Heart left ventricle (tissue), 16 donors: ENCODE data around the gene HES1. TPM values are rescaled to one million over a fixed set of nuclear protein-coding genes. Genes with fewer than 3 reads are reported as not detected.

ENCODE experiments used
- ATAC-seq, 4 donors: fragments of 200-7000 bp; cut with Tn5 transposase; one replicate each; pipeline ENCODE4 v1.9.1; 2020 to 2022; ENCODE audit warnings: moderate library complexity in 4 of 4, mild to moderate bottlenecking in 3 of 4, moderate number of reproducible peaks in 1 of 4
- DNase-seq, 5 donors: peaks; one replicate each; pipeline ENCODE4 v3.0.0-alpha.2; 2020
- H3K27ac ChIP-seq, 12 donors: fragments of 200-600 bp; sonication (generic) in 4 of 12; one replicate each; pipeline versions ENCODE4 v1.5.0 to v1.8.0; 2016 to 2022; ENCODE audit warnings: mild to moderate bottlenecking in 2 of 12
- H3K27me3 ChIP-seq, 9 donors: fragments of 200-600 bp; sonication (generic) in 2 of 9; one replicate each; pipeline versions ENCODE4 v1.5.1 to v1.8.0; 2016 to 2022; ENCODE audit warnings: mild to moderate bottlenecking in 3 of 9
- H3K36me3 ChIP-seq, 9 donors: fragments of 200-600 bp; sonication (generic) in 2 of 9; one replicate each; pipeline versions ENCODE4 v1.5.0 to v1.8.0; 2018 to 2022; ENCODE audit warnings: mild to moderate bottlenecking in 2 of 9
- H3K4me1 ChIP-seq, 12 donors: fragments of 200-600 bp; sonication (generic) in 4 of 12; one replicate each; pipeline versions ENCODE4 v1.5.0 to v1.8.0; 2016 to 2022; ENCODE audit warnings: mild to moderate bottlenecking in 3 of 12
- H3K4me3 ChIP-seq, 12 donors: fragments of 200-600 bp; sonication (generic) in 4 of 12; one replicate each; pipeline versions ENCODE4 v1.5.0 to v1.8.0; 2017 to 2022; ENCODE audit warnings: mild to moderate bottlenecking in 9 of 12, moderate library complexity in 4 of 12
- H3K9me3 ChIP-seq, 12 donors: fragments of 200-600 bp; sonication (generic) in 4 of 12; one replicate each; pipeline versions ENCODE4 v1.5.0 to v1.8.0; 2016 to 2022; ENCODE audit warnings: mild to moderate bottlenecking in 1 of 12
- POLR2A ChIP-seq, 2 donors: fragments of 450-650 bp; IDR thresholded peaks; one replicate each; pipeline ENCODE4 v1.6.1; 2017; ENCODE audit warnings: antibody characterized with exemption in 2 of 2, mild to moderate bottlenecking in 2 of 2, moderate library complexity in 2 of 2
- WGBS, 4 donors: extraction: QIAGEN DNeasy Blood & Tissue Kit in 2 of 4; methylation state at CpG; one replicate each; pipeline versions ENCODE4 v1.1.5 to v1.1.7; 2013 to 2018; 5-methylcytosine and 5-hydroxymethylcytosine counted together
- intact Hi-C, 10 donors: fragments of 100-400 bp; cut with DNase I; formaldehyde crosslinking; loops; one replicate each; pipeline versions ENCODE4 v1.11.1 to v1.14.2; 2022
- polyA plus RNA-seq, 2 donors: library from polyadenylated mRNA; stranded (reverse); fragments of 200-250 nt; gene quantifications; one replicate each; pipeline ENCODE4 v1.2.3, GENCODE V29; 2013
- total RNA-seq, 9 donors: library from RNA; depleted of rRNA in 2 of 9; stranded (reverse); fragments of >200 nt in 2 of 9; fragmentation: NEBNext Ultra II Directional in 3 of 9; extraction: Animal tissue kit (Norgen Biotek cat#: 25700) in 3 of 9; gene quantifications; one replicate each; pipeline versions ENCODE4 v1.1.0 to v1.2.4, GENCODE V29; 2016 to 2023
- TF ChIP-seq, protein P1 (sequence below), 12 donors: fragments of 200-600 bp; sonication (generic) in 4 of 12; IDR thresholded peaks; one replicate each; pipeline versions ENCODE4 v1.5.0 to v1.8.0; 2018 to 2022; ENCODE audit warnings: antibody characterized with exemption in 12 of 12, mild to moderate bottlenecking in 5 of 12
- donor health status: ischemic (EF 13 %, LVEDD 7.1; RV severe dilation, severe dysfunction).
- donor health status: healthy with polysubstance abuse.
- donor health status: DM: no; HTN: yes; CAD: no.
- donor health status: DM: no; HTN: no; CAD: no.
- donor health status: ischemic (EF 25% LVEDD 6.9; RV normal size, moderate dysfunction).
- donor health status: ischemic (EF 25% LVEDD 5.7; RV mildly dilated, moderate dysfunction).
- donor health status: healthy.
- donor health status: DM: yes; HTN: yes; CAD: no.
- donor health status: ischemic (EF 35%, LVEDD 5.7; RV mildly dilated, moderate dysfunction).
- donor health status: nonischemic (EF 11% LVEDD 7.7; RV severe dilation, severe dysfunction).
- donor health status: DM: yes; HTN: yes; CAD: no.
- donor health status: PGD.
- donor health status: ischemic (EF 29% LVEDD 5.4; RV normal size, mild dysfunction).
- donor health status: nonischemic (EF 23%, LVEDD 6.1; RV moderate dilation, normal function).

The HES1 gene
- total and polyA plus RNA-seq, 11 donors = 9.2 to 32.3 (median 12.0) TPM

DNA sequence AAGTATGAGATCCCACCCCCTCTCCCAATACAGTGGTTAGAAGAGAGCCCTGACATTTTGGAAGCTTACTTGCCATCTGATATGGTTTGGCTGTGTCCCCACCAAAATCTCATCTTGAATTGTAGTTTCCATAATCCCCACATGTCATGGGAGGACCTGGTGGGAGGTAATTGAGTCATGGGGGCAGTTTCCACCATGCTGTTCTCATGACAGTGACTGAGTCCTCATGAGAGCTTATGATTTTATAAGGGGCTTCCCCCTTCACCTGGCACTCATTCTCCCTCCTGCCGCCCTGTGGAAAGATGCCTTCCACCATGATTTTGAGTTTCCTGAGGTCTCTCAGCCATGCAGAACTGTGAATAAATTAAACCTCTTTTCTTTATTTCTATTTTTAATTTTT, 28.8 kb upstream of the HES1 start:
- H3K4me3 ChIP-seq = no peak overlapping the region
- intact Hi-C loops = no loop called here
- ATAC-seq (no peak), DNase-seq (no peak)
- H3K27me3 ChIP-seq = peaks cover 0 to 40% (median 0%) of the 10 kb centered on the region in 9 donors
- H3K36me3 ChIP-seq = no peaks in the 10 kb centered on the region
- no peaks in the 10 kb centered on the region for H3K9me3 ChIP-seq
- no peaks in the 10 kb centered on the region for H3K4me1 ChIP-seq
- WGBS, 4 donors = 93 to 100% (median 99%) methylated on average over 1 of the region's 1 CpG
- H3K27ac ChIP-seq = no peak overlapping the region
- TF ChIP-seq, protein P1, sequence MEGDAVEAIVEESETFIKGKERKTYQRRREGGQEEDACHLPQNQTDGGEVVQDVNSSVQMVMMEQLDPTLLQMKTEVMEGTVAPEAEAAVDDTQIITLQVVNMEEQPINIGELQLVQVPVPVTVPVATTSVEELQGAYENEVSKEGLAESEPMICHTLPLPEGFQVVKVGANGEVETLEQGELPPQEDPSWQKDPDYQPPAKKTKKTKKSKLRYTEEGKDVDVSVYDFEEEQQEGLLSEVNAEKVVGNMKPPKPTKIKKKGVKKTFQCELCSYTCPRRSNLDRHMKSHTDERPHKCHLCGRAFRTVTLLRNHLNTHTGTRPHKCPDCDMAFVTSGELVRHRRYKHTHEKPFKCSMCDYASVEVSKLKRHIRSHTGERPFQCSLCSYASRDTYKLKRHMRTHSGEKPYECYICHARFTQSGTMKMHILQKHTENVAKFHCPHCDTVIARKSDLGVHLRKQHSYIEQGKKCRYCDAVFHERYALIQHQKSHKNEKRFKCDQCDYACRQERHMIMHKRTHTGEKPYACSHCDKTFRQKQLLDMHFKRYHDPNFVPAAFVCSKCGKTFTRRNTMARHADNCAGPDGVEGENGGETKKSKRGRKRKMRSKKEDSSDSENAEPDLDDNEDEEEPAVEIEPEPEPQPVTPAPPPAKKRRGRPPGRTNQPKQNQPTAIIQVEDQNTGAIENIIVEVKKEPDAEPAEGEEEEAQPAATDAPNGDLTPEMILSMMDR (IDR thresholded peaks at IDR 0.05) = no peak
- TF ChIP-seq POLR2A (IDR thresholded peaks at IDR 0.05) = no peak

DNA sequence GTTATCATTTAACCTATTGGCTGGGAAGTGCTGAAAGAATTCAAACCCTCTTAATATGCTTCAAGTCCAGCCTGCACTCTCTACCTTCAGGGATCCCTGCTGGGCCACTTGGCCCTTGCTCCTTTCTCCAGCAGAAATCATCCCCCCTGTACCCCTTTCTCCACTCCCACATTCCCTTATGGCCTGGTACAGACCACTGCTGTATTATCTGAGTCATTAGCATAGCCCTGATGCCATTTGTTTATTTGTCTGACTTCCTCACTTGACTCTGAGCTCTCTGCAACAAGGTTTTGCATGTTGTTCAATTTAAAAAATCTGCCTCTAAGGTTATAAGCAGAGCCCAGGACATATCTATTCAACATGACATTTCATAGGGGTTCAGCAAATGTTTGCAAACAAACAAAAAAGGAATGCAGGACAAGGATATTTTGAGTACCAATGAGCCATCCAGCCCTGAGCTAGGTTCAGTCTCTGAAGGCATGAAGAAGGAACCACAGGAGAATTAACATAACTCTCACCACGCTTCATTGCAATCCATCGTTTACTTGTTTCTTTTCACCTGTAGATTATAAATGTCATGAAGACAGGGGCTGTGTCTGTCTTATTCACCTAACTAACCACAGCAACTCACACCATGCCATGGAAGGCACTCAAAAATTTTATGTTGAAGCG, 26.6 kb upstream of the HES1 start:
- intact Hi-C loops = no loop called here
- no peak for ATAC-seq
- no peak for DNase-seq
- Histone ChIP-seq H3K4me1 (peaks cover 0 to 7% (median 0%) of the 10 kb centered on the region in 12 donors), H3K27me3 (peaks cover 0 to 25% (median 0%) of the 10 kb centered on the region in 9 donors), H3K9me3 (no peaks in the 10 kb centered on the region), H3K36me3 (no peaks in the 10 kb centered on the region), H3K4me3 (no peak overlapping the region), H3K27ac (no peak overlapping the region)
- TF ChIP-seq POLR2A (IDR thresholded peaks at IDR 0.05) = no peak
- TF ChIP-seq, protein P1 (IDR thresholded peaks at IDR 0.05) = no peak
- WGBS, 4 donors = 97 to 100% (median 98%) methylated on average over 3 of the region's 3 CpGs

DNA sequence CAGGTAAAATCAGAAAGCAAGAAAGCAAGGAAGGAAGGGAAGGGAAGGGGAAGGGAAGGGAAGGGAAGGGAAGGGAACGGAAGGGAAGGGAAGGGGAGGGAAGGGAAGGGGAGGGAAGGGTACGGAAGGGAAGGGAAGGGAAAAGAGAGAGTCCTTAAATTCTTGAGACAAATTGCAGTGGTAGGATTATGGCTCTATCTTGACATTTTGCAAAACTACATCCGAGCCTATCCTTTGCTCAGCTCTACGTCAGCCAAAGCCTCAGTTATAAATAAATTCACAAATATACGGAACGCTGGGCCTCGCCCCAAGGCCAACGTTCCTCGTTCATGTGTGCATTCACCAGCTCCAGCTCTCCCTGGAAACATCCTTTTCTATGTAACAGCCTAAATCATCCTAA, 25.5 kb upstream of the HES1 start:
- no peaks in the 10 kb centered on the region for H3K9me3 ChIP-seq
- intact Hi-C loops = no loop called here
- DNase-seq (no peak), ATAC-seq (no peak)
- TF ChIP-seq POLR2A (IDR thresholded peaks at IDR 0.05) = no peak
- H3K27me3 ChIP-seq = peaks cover 0 to 14% (median 0%) of the 10 kb centered on the region in 9 donors
- H3K27ac ChIP-seq = no peak overlapping the region
- no peak overlapping the region for H3K4me3 ChIP-seq
- H3K36me3 ChIP-seq = no peaks in the 10 kb centered on the region
- 89 to 92% (median 92%) methylated on average over 8 of the region's 9 CpGs for WGBS, 4 donors
- peaks cover 0 to 10% (median 0%) of the 10 kb centered on the region in 12 donors for H3K4me1 ChIP-seq

DNA sequence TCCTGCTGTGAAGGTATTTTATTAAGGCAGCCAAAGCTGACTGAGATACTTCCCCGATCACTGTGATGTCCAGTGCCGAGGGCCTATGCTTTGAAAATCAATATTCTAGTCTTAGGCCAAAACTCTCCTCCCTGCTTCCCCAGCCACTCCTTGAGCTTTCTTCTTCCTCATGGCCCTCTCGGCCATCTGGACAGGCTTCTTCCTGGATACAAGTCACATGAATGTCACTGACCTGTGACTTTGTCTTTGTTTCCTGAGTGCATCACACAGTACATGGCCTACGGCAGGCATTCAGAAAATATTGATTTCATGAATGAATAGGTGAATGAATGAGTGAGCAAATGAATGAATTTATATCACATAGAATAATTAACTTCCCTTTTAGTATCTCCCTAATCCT, 24.6 kb upstream of the HES1 start:
- Histone ChIP-seq H3K4me3 (no peak overlapping the region), H3K9me3 (no peaks in the 10 kb centered on the region), H3K4me1 (peaks cover 0 to 10% (median 0%) of the 10 kb centered on the region in 12 donors), H3K36me3 (no peaks in the 10 kb centered on the region), H3K27ac (no peak overlapping the region), H3K27me3 (peaks cover 0 to 14% (median 0%) of the 10 kb centered on the region in 9 donors)
- DNase-seq (no peak), ATAC-seq (no peak)
- 85 to 87% (median 87%) methylated on average over 4 of the region's 4 CpGs for WGBS, 4 donors
- TF ChIP-seq, protein P1 (IDR thresholded peaks at IDR 0.05) = no peak
- TF ChIP-seq POLR2A (IDR thresholded peaks at IDR 0.05) = no peak
- intact Hi-C loops = no loop called here
